COR-L47 (cell line): ENCODE data around the gene C1orf185.
"Not testable (repeated sequence)": the region's sequence is repeated elsewhere in the genome, so short reads cannot be mapped to it uniquely, and the experiment has no call there.

ENCODE experiments used
- DNase-seq: peaks from one replicate; lab custom pipeline; 2025; lab: John Stamatoyannopoulos, UW

C1orf185 gene

GRCh38 chr1:51137696-51138095, 35.7 kb downstream of the C1orf185 start:
- not testable (repeated sequence) for DNase-seq

- no peak for DNase-seq
Observed at GRCh38 chr1:51139474-51139873, 37.4 kb downstream of the C1orf185 start.

GRCh38 chr1:51147394-51147793, 45.4 kb downstream of the C1orf185 start:
- no peak for DNase-seq

GRCh38 chr1:51154776-51155175, 52.7 kb downstream of the C1orf185 start:
- no peak for DNase-seq

GRCh38 chr1:51156752-51157151, 54.7 kb downstream of the C1orf185 start:
- no peak for DNase-seq

- DNase-seq = no peak
Observed at GRCh38 chr1:51157395-51157794, 55.4 kb downstream of the C1orf185 start.

GRCh38 chr1:51158263-51158662, 56.2 kb downstream of the C1orf185 start:
- no peak for DNase-seq

- DNase-seq = not testable (repeated sequence)
Observed at GRCh38 chr1:51162560-51162959, 60.5 kb downstream of the C1orf185 start.

- no peak for DNase-seq
Observed at GRCh38 chr1:51165540-51165939, 63.5 kb downstream of the C1orf185 start.

- DNase-seq = no peak
Observed at GRCh38 chr1:51168266-51168845, 66.3 kb downstream of the C1orf185 start.

- no peak for DNase-seq
Observed at GRCh38 chr1:51168936-51169335, 66.9 kb downstream of the C1orf185 start.

GRCh38 chr1:51170342-51170741, 68.3 kb downstream of the C1orf185 start:
- DNase-seq = no peak

GRCh38 chr1:51172811-51173210, 70.8 kb downstream of the C1orf185 start:
- no peak for DNase-seq

- no peak for DNase-seq
Observed at GRCh38 chr1:51175278-51175677, 73.2 kb downstream of the C1orf185 start.

- not testable (repeated sequence) for DNase-seq
Observed at GRCh38 chr1:51177988-51178387, 76.0 kb downstream of the C1orf185 start.

- no peak for DNase-seq
Observed at GRCh38 chr1:51188230-51188629, 86.2 kb downstream of the C1orf185 start.

GRCh38 chr1:51189421-51190073, 87.5 kb downstream of the C1orf185 start:
- DNase-seq = peak; percentile 29

GRCh38 chr1:51190961-51191360, 88.9 kb downstream of the C1orf185 start:
- no peak for DNase-seq

GRCh38 chr1:51192213-51192843, 90.3 kb downstream of the C1orf185 start:
- peak; percentile 51 for DNase-seq

- DNase-seq = no peak
Observed at GRCh38 chr1:51193564-51193963, 91.5 kb downstream of the C1orf185 start.
